Urothelium cell line (cell line): Measurements from ENCODE around the gene NOS3.
"Not testable (repeated sequence)": the region's sequence is repeated elsewhere in the genome, so short reads cannot be mapped to it uniquely, and the experiment has no call there.

Experiments
- DNase-seq: peaks from one replicate; pipeline ENCODE4 v3.0.0; 2011; ENCODE audit warnings: low spot score, mixed read lengths
- FAIRE-seq: peaks from 2 replicates; lab custom pipeline; 2011; peaks lifted over from hg19 to GRCh38; lab: Jason Lieb, UNC

Gene NOS3

DNA sequence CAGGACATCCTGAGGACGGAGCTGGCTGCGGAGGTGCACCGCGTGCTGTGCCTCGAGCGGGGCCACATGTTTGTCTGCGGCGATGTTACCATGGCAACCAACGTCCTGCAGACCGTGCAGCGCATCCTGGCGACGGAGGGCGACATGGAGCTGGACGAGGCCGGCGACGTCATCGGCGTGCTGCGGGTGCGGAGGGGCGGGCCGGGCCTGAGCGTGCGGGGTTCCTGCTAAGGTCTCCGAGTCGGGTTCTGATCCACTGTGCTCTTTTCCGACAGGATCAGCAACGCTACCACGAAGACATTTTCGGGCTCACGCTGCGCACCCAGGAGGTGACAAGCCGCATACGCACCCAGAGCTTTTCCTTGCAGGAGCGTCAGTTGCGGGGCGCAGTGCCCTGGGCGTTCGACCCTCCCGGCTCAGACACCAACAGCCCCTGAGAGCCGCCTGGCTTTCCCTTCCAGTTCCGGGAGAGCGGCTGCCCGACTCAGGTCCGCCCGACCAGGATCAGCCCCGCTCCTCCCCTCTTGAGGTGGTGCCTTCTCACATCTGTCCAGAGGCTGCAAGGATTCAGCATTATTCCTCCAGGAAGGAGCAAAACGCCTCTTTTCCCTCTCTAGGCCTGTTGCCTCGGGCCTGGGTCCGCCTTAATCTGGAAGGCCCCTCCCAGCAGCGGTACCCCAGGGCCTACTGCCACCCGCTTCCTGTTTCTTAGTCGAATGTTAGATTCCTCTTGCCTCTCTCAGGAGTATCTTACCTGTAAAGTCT, 23.1 kb downstream of the NOS3 start:
- no peak for DNase-seq
- FAIRE-seq = no peak

- DNase-seq (no peak), FAIRE-seq (no peak)
These were observed 24.1 kb downstream of the NOS3 start for GRCh38 chr7:151014950-151015349.

GRCh38 chr7:151015967-151016366, 25.1 kb downstream of the NOS3 start:
- no peak for DNase-seq
- no peak for FAIRE-seq

- DNase-seq (no peak), FAIRE-seq (no peak)
These were observed 25.7 kb downstream of the NOS3 start for GRCh38 chr7:151016505-151016904.

GRCh38 chr7:151016942-151017341, 26.1 kb downstream of the NOS3 start:
- DNase-seq (no peak), FAIRE-seq (no peak)

DNA sequence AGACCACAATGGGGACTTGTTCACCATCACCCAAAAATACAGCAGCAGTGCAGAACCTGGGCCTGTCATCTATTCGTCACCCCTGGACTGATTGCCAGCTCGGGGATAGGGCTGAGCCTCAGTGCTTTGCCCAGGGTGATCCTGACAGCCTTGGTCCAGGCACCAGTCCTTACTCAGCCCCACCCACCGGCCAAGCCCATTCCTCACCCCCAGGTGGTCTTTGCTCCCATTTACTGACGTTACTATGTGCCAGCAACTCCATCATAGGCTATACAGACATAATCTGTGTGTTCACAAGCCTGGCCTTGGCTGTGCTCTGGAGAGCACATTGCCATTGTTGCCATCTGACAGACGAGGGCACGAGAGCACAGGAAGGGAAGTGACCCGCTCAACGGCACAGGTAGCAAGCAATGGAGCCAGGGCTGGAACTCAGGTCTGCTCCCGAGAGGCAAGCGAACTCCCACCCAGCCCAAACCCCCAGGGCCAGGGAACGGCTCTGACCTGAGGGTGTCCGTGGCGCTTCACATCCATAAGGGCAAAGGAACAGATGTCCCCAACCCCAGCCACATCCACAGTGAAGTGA, 26.6 kb downstream of the NOS3 start:
- FAIRE-seq (no peak), DNase-seq (no peak)

DNA sequence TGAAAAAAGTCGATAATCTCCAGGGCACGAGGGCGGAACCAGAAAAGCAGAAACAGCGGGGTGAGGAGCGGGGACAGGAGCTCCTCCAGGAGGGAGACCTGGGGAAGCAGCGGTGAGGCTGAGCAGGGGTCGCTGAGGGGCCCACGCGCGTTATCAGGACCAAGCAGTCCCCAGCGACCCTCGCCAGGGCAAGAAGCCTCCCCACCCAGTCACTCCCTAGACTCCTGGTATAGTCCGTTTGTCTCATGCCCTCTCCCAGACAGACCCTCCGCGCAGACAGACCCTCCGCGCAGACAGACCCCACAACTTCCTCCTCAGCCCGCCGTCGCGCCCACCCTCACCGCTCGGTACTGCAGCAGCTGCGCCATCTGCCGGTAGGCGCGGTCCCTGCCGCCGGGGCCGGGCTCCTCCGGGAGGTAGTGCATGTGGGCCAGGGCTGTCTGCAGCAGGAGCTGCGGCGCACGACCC, 27.2 kb downstream of the NOS3 start:
- FAIRE-seq (no peak), DNase-seq (peak; percentile 47)

DNA sequence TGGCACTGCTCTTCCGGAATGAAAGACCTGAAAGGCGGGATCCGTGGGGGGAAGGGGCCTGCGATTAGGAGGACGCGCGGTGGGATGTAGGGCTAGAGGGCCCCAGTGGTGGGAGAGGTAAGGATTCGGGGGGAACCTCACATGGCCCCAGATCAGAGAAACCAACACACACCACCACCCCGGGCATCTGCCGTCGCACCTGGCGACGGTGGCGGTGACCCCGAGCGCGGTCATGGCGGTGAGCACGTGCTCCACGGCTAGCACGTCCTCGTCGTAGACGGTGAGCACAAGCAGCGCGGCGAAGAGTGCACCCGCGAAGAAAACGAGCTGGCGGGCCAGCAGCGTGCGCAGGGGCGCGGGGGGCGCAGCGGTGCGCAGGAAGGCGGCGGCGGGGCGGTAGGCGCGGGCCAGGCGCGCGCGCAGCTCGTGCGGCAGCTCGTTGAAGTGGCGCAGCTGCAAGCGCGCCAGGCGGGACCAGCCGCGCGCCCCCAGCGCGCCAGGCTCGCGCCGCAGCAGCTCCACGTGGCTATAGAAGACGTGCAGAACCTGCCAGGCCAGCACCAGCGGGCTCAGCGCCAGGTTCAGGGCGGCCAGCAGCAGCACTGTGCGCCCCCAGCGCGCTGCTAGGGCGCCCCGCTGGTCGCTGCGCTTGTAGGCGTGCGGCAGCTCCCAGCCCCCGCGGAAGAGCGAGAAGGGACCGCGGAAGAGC, 27.8 kb downstream of the NOS3 start:
- no peak for FAIRE-seq
- DNase-seq = no peak

GRCh38 chr7:151019130-151019447, 28.3 kb downstream of the NOS3 start:
- FAIRE-seq = no peak
- no peak for DNase-seq

DNA sequence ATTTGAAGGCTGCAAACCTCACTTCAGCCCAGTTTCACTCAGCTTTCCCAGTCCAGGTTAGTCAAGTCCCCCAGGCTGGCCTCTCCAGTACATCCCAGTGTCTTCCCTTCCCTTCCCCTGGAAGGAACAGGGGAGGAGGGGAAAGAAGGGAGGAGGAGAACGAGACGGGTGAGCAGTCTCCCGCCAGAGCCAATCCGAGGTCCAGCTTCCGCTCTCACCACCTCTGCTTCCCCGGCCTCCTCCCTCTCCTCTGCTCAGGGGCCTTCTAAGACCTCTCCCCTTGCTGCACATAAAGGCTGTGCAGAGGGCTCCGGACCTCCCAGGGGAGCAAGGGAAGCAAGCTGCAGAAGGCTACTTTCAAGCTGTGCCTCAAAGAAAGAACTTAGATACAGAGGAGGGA, 29.4 kb downstream of the NOS3 start:
- DNase-seq (no peak), FAIRE-seq (no peak)

- FAIRE-seq = no peak
- DNase-seq = no peak
These were observed 32.4 kb downstream of the NOS3 start for GRCh38 chr7:151023232-151023631.

- no peak for FAIRE-seq
- DNase-seq = no peak
These were observed 33.7 kb downstream of the NOS3 start, which contains the start of gene ATG9B for GRCh38 chr7:151024435-151025056. ATG9B (minus strand) TSS chr7:151024494; CDS start chr7:151024423, 71 bp downstream.

DNA sequence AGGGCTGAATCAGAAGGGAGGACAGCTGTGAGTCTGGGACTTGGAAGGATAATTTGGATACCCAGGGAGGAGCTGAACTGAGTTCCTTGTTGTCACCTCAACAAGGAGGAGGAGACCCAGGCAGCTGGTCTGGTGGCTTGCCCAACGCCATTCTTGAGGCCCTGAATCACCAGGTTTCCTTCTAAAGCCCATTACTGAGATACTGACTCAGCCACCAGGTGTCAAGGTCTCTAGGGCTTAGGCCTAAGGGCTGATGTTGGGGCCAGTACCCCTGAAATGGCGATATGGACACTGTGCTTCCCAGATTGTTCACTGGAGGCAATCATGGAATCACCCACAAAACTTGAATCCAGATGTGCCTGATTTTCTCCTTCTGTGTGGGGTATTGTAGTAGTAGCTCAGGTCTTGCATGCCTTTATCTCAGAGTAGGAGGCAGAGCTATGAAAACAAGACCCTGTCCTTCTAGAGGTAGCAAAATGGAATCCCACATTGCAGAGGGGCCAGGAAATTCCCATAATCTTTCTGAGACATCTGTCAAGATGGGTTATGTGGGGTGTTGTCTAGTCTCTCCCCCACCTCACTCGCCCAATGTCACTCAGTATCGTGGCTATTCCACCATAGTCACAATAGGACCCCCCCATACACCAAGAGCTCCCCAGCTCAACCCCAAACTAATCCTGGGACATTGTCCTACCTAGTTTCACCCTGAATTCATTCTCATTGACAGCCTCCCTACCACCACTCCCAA, 35.3 kb downstream of the NOS3 start:
- DNase-seq = no peak
- FAIRE-seq = no peak

DNA sequence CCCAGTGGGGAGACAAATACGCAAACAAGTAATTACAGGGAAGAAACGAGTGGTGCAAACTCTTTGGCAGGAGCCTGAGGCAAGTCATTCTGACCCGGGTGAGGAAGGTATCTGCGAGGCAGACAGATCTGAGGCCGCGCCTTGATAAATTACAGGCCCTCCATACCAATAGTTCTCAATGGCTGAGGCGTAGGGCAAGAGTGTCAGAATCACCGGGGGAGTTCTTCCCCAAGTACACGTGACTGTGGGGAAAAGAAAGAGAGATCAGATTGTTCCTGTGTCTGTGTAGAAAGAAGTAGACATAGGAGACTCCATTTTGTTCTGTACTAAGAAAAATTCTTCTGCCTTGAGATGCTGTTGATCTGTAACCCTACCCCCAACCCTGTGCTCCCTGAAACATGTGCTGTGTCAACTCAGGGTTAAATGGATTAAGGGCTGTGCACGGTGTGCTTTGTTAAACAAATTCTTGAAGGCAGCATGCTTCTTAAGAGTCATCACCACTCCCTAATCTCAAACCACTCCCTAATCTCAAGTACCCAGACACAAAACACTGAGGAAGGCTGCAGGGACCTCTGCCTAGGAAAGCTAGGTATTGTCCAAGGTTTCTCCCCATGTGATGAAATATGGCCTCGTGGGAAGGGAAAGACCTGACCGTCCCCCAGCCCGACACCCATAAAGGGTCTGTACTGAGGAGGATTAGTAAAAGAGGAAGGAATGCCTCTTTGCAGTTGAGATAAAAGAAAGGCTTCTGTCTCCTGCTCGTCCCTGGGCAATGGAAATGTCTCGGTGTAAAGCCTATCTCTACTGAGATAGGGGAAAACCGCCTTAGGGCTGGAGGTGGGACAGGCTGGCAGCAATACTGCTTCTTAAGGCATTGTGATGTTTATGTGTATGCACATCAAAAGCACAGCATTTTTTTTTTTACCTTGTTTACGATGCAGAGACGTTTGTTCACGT, 36.2 kb downstream of the NOS3 start:
- DNase-seq, FAIRE-seq: not testable (repeated sequence)

GRCh38 chr7:151027728-151028130, 36.9 kb downstream of the NOS3 start:
- not testable (repeated sequence) for FAIRE-seq, DNase-seq

- FAIRE-seq = no peak
- peak; percentile 88 for DNase-seq
These were observed 37.5 kb downstream of the NOS3 start, which contains the start of gene ABCB8 for GRCh38 chr7:151028131-151028947. ABCB8 (plus strand) TSS chr7:151028450; CDS start chr7:151028516, 66 bp downstream.

GRCh38 chr7:151028948-151029501, 38.2 kb downstream of the NOS3 start:
- FAIRE-seq (no peak), DNase-seq (no peak)

- DNase-seq (no peak), FAIRE-seq (no peak)
These were observed 40.2 kb downstream of the NOS3 start for GRCh38 chr7:151031011-151031410.
